Natural killer cell (primary cell): Measurements from ENCODE around the gene EARS2. TPM values are rescaled to one million over a fixed set of nuclear protein-coding genes. Genes with fewer than 3 reads are reported as not detected.

Experiments used
- ATAC-seq, 3 donors: fragments of 150-1000 bp in 2 of 3; fragments of 200-7000 bp in 1 of 3; cut with Tn5 transposase; 1 replicate in 1 of 3; 2 replicates in 2 of 3; pipeline ENCODE4 v1.10.0; 2021; ENCODE audit warnings: mild to moderate bottlenecking in 2 of 3, moderate library complexity in 2 of 3
- DNase-seq, 2 donors: peaks; one replicate each; pipeline versions ENCODE4 v3.0.0 to v3.0.0-alpha.2; 2013 to 2021; ENCODE audit warnings: mixed read lengths in 1 of 2
- H3K27ac ChIP-seq: one replicate; pipeline ENCODE4 v1.5.1; 2013; ENCODE audit warnings: mild to moderate bottlenecking, low read length
- H3K27me3 ChIP-seq: one replicate; pipeline ENCODE4 v1.6.1; 2013; ENCODE audit warnings: low read length; ENCODE audit not compliant: control insufficient read depth, insufficient read depth
- H3K36me3 ChIP-seq: one replicate; pipeline ENCODE4 v1.6.1; 2013; ENCODE audit warnings: low read length; ENCODE audit not compliant: control insufficient read depth, insufficient read depth
- H3K4me1 ChIP-seq: one replicate; pipeline ENCODE4 v1.6.1; 2013; ENCODE audit warnings: low read length; ENCODE audit not compliant: control insufficient read depth, insufficient read depth
- H3K4me3 ChIP-seq: one replicate; pipeline ENCODE4 v1.5.1; 2013; ENCODE audit warnings: low read length
- H3K9me3 ChIP-seq: one replicate; pipeline ENCODE4 v1.6.1; 2013; ENCODE audit warnings: low read length; ENCODE audit not compliant: control insufficient read depth, insufficient read depth
- H3K27ac Mint-ChIP-seq, 2 donors: one replicate each; pipeline ENCODE4 v1.8.0; 2022; ENCODE audit warnings: mild to moderate bottlenecking in 2 of 2, mixed read lengths in 2 of 2, moderate library complexity in 1 of 2
- H3K27me3 Mint-ChIP-seq, 2 donors: one replicate each; pipeline ENCODE4 v1.8.0; 2022; ENCODE audit warnings: low read depth in 2 of 2, mixed read lengths in 2 of 2
- H3K36me3 Mint-ChIP-seq: one replicate; pipeline ENCODE4 v1.8.0; 2022; ENCODE audit warnings: mixed read lengths
- H3K4me1 Mint-ChIP-seq, 2 donors: one replicate each; pipeline ENCODE4 v1.8.0; 2022; ENCODE audit warnings: mixed read lengths in 2 of 2
- H3K4me3 Mint-ChIP-seq: one replicate; pipeline ENCODE4 v1.8.0; 2022; ENCODE audit warnings: mild to moderate bottlenecking, moderate library complexity, mixed read lengths
- H3K9me3 Mint-ChIP-seq, 2 donors: one replicate each; pipeline ENCODE4 v1.8.0; 2022; ENCODE audit warnings: mixed read lengths in 2 of 2
- CTCF ChIP-seq: fragments of 200-600 bp; IDR thresholded peaks from one replicate; pipeline ENCODE4 v1.8.0; 2022; ENCODE audit warnings: antibody characterized with exemption
- WGBS: methylation state at CpG from one replicate; pipeline ENCODE4 v1.1.7; 2013; ENCODE audit warnings: missing lambda C conversion rate; ENCODE audit not compliant: insufficient coverage; 5-methylcytosine and 5-hydroxymethylcytosine counted together
- intact Hi-C: fragments of 100-400 bp; cut with micrococcal nuclease; formaldehyde crosslinking; loops from one replicate; pipeline ENCODE4 v1.14.2; 2022
- total RNA-seq, 4 donors: library from RNA; stranded (reverse); fragments of 120-200 nt in 1 of 4; gene quantifications; one replicate each; pipeline versions ENCODE4 v1.2.3 to v1.2.4, GENCODE V29; 2013 to 2022

The EARS2 gene
- total RNA-seq, 3 donors from 2014 or later (not counting 1 experiment from before 2014, with no cell fraction given) = 12.1 to 14.2 (median 12.4) TPM

- DNase-seq = no peak
- no peaks in the 10 kb centered on the region for H3K9me3 Mint-ChIP-seq
- Histone ChIP-seq H3K27ac (no peak overlapping the region), H3K9me3 (no peaks in the 10 kb centered on the region), H3K4me1 (peaks cover 4% of the 10 kb centered on the region), H3K36me3 (peaks cover 73% of the 10 kb centered on the region), H3K4me3 (no peak overlapping the region), H3K27me3 (no peaks in the 10 kb centered on the region)
- no peak overlapping the region for H3K27ac Mint-ChIP-seq
- H3K4me1 Mint-ChIP-seq = peaks cover 0 to 5% of the 10 kb centered on the region in 2 donors
- H3K27me3 Mint-ChIP-seq = no peaks in the 10 kb centered on the region
- peaks cover 17% of the 10 kb centered on the region for H3K36me3 Mint-ChIP-seq
- no peak overlapping the region for H3K4me3 Mint-ChIP-seq
- no peak for ATAC-seq
- TF ChIP-seq CTCF = no peak
- intact Hi-C loops = no loop called here
- WGBS = 100% methylated on average over 3 of the region's 3 CpGs
Measured at GRCh38 chr16:23567602-23568001, 10.5 kb upstream of the EARS2 start.

- H3K4me3 ChIP-seq = no peak overlapping the region
- TF ChIP-seq CTCF = no peak
- no peak overlapping the region for H3K27ac ChIP-seq
- H3K27me3 ChIP-seq = no peaks in the 10 kb centered on the region
- H3K9me3 Mint-ChIP-seq = no peaks in the 10 kb centered on the region
- ATAC-seq (no peak), DNase-seq (no peak)
- no peak overlapping the region for H3K4me3 Mint-ChIP-seq
- 97% methylated on average over 8 of the region's 8 CpGs for WGBS
- no peaks in the 10 kb centered on the region for H3K27me3 Mint-ChIP-seq
- peaks cover 0 to 5% of the 10 kb centered on the region in 2 donors for H3K4me1 Mint-ChIP-seq
- no peaks in the 10 kb centered on the region for H3K9me3 ChIP-seq
- peaks cover 4% of the 10 kb centered on the region for H3K4me1 ChIP-seq
- H3K36me3 Mint-ChIP-seq = peaks cover 23% of the 10 kb centered on the region
- peaks cover 75% of the 10 kb centered on the region for H3K36me3 ChIP-seq
- intact Hi-C loops = no loop called here
- H3K27ac Mint-ChIP-seq = no peak overlapping the region
Measured at GRCh38 chr16:23566724-23567123, 9.6 kb upstream of the EARS2 start.

- ATAC-seq (no peak), DNase-seq (no peak)
- Histone ChIP-seq H3K4me3 (no peak overlapping the region), H3K9me3 (no peaks in the 10 kb centered on the region), H3K27me3 (no peaks in the 10 kb centered on the region), H3K4me1 (no peaks in the 10 kb centered on the region), H3K27ac (no peak overlapping the region), H3K36me3 (peaks cover 74% of the 10 kb centered on the region)
- Mint-ChIP-seq H3K27ac (no peak overlapping the region), H3K4me3 (no peak overlapping the region), H3K9me3 (no peaks in the 10 kb centered on the region), H3K4me1 (peaks cover 0 to 16% of the 10 kb centered on the region in 2 donors), H3K27me3 (no peaks in the 10 kb centered on the region), H3K36me3 (peaks cover 23% of the 10 kb centered on the region)
- intact Hi-C loops = no loop called here
- no peak for TF ChIP-seq CTCF
- over 99% methylated on average over 9 of the region's 9 CpGs for WGBS
Measured at GRCh38 chr16:23564575-23565363, 7.6 kb upstream of the EARS2 start.

- H3K9me3 ChIP-seq = no peaks in the 10 kb centered on the region
- H3K27me3 Mint-ChIP-seq = no peaks in the 10 kb centered on the region
- no peak overlapping the region for H3K27ac Mint-ChIP-seq
- intact Hi-C loops = no loop called here
- WGBS = 96% methylated on average over 6 of the region's 6 CpGs
- H3K36me3 Mint-ChIP-seq = peaks cover 23% of the 10 kb centered on the region
- peaks cover 10 to 18% of the 10 kb centered on the region in 2 donors for H3K4me1 Mint-ChIP-seq
- H3K27ac ChIP-seq = no peak overlapping the region
- H3K4me3 Mint-ChIP-seq = no peak overlapping the region
- H3K9me3 Mint-ChIP-seq = no peaks in the 10 kb centered on the region
- DNase-seq = no peak
- H3K4me3 ChIP-seq = no peak overlapping the region
- no peak for TF ChIP-seq CTCF
- peaks cover 6% of the 10 kb centered on the region for H3K4me1 ChIP-seq
- H3K27me3 ChIP-seq = no peaks in the 10 kb centered on the region
- peaks cover 66% of the 10 kb centered on the region for H3K36me3 ChIP-seq
- ATAC-seq = no peak
Measured at GRCh38 chr16:23563186-23563585, 6.0 kb upstream of the EARS2 start.
